PC-9 (cell line): ENCODE results near the gene NDST1.

Experiments used
- CTCF ChIP-seq: fragments of 200-600 bp; sonication (generic); conservative IDR thresholded peaks from 2 replicates; pipeline ENCODE4 v1.6.1; 2017; ENCODE audit warnings: mixed run types, antibody characterized with exemption, mild to moderate bottlenecking, moderate library complexity
- EZH2 ChIP-seq: fragments of 200-600 bp; sonication (generic); IDR thresholded peaks from 2 replicates; pipeline ENCODE4 v1.8.0; 2017; ENCODE audit warnings: antibody characterized with exemption, low read depth

- TF ChIP-seq EZH2: no peak
- no peak for TF ChIP-seq CTCF
Measured at GRCh38 chr5:150519978-150520377, 12.0 kb downstream of the NDST1 start.
